Kidney (tissue), 14 donors: Measurements from ENCODE around the gene SH3RF1. TPM values are rescaled to one million over a fixed set of nuclear protein-coding genes. Genes with fewer than 3 reads are reported as not detected.
A peak's percentile ranks its signal among the peaks of the same experiment; 100 is the strongest.

ENCODE experiments used
- DNase-seq, 5 donors: peaks; one replicate each; pipeline ENCODE4 v3.0.0-alpha.2; 2013 to 2020
- FAIRE-seq: peaks from 2 replicates; lab custom pipeline; 2012; peaks lifted over from hg19 to GRCh38; lab: Jason Lieb, UNC
- H3K27ac ChIP-seq, 2 donors: one replicate each; pipeline ENCODE4 v1.7.0; 2013; ENCODE audit warnings: low read depth in 2 of 2, low read length in 2 of 2, inconsistent platforms in 1 of 2
- H3K27me3 ChIP-seq: one replicate; pipeline ENCODE4 v1.7.1; 2013; ENCODE audit warnings: low read length, inconsistent platforms; ENCODE audit not compliant: control insufficient read depth, insufficient read depth
- H3K36me3 ChIP-seq, 3 donors: one replicate each; pipeline versions ENCODE4 v1.7.0 to v1.7.1; 2013; ENCODE audit warnings: low read length in 3 of 3, control low read depth in 1 of 3, inconsistent platforms in 1 of 3; ENCODE audit not compliant: insufficient read depth in 3 of 3, control insufficient read depth in 2 of 3
- H3K4me1 ChIP-seq, 3 donors: one replicate each; pipeline versions ENCODE4 v1.7.0 to v1.7.1; 2013; ENCODE audit warnings: low read length in 3 of 3, inconsistent platforms in 1 of 3, low read depth in 1 of 3; ENCODE audit not compliant: control insufficient read depth in 2 of 3, insufficient read depth in 2 of 3
- H3K4me3 ChIP-seq, 3 donors: one replicate each; pipeline versions ENCODE4 v1.7.0 to v1.8.1; 2013; ENCODE audit warnings: low read length in 3 of 3, control low read depth in 1 of 3, inconsistent platforms in 1 of 3
- H3K9ac ChIP-seq, 3 donors: one replicate each; pipeline versions ENCODE4 v1.7.0 to v1.7.1; 2013; ENCODE audit warnings: low read length in 3 of 3, control low read depth in 1 of 3, inconsistent platforms in 1 of 3
- H3K9me3 ChIP-seq, 3 donors: one replicate each; pipeline versions ENCODE4 v1.7.0 to v1.7.1; 2013; ENCODE audit warnings: low read length in 3 of 3, control low read depth in 1 of 3, inconsistent platforms in 1 of 3; ENCODE audit not compliant: control insufficient read depth in 2 of 3, insufficient read depth in 1 of 3
- intact Hi-C: fragments of 100-400 bp; cut with DNase I; formaldehyde crosslinking; loops from one replicate; pipeline ENCODE4 v1.11.1; 2022
- polyA plus RNA-seq: library from polyadenylated mRNA; stranded (reverse); fragments of 350-450 nt; fragmentation: Illumina TruSeq; extraction: RNeasy Lipid Tissue Mini Kit (QIAGEN cat#74804); gene quantifications from one replicate; pipeline ENCODE4 v1.2.3, GENCODE V29; 2014; ENCODE audit warnings: low read depth, low replicate concordance; ENCODE audit not compliant: insufficient read depth
- total RNA-seq: library from RNA; stranded (reverse); fragmentation: NEBNext Ultra II Directional; extraction: Animal tissue kit (Norgen Biotek cat#: 25700); gene quantifications from one replicate; pipeline ENCODE4 v1.2.1, GENCODE V29; 2021
- TF ChIP-seq, protein P1 (sequence below): IDR thresholded peaks from 3 replicates; pipeline ENCODE4 v1.5.1; 2012; ENCODE audit warnings: mild to moderate bottlenecking, moderate library complexity, borderline replicate concordance; ENCODE audit not compliant: insufficient read depth; ENCODE audit errors: extremely low read depth
- donor health status: control.
- donor health status: control.
- donor health status: control.
- donor health status: control.
- donor health status: control.
- donor health status: DM: yes; HTN: yes; CAD: no.
- donor health status: Normal renal cell carcinoma (clear cell type).

SH3RF1 gene
- total and polyA plus RNA-seq, 2 donors from 2014 or later: 8.2 to 35.7 TPM

DNA sequence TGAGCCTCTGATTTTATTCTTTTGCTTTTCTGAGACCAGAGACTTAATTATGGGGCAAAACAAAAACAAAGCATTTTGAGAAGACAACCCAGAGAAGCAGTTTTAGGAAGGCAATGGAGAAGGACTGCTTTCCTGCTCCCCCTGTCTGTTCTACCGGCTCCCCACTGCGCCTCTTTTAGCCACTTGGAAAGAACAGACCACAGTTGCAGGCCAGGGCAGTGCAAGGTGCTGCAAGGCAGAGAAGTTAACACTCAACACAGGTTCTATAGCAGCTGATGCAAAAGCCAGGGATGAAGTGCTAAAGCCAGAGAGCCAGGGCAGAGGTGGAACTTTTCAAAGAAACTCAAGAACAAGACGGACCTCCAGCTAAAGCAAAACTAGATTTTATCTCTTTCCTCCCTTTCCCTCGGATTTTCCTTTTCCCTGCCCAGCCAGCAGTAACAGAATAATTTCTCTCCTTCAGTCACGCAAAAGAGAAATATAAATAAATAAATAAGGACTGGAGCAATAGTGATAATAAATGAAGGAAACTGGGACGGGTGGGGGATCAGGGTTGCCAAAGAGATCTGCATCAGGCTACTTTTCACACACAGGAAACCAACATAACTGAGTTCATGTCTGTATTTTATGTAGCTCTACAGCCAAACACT, 10.4 kb downstream of the SH3RF1 start:
- no peak for FAIRE-seq
- H3K36me3 ChIP-seq: peaks cover 0 to 7% (median 0%) of the 10 kb centered on the region in 3 donors
- TF ChIP-seq, protein P1, sequence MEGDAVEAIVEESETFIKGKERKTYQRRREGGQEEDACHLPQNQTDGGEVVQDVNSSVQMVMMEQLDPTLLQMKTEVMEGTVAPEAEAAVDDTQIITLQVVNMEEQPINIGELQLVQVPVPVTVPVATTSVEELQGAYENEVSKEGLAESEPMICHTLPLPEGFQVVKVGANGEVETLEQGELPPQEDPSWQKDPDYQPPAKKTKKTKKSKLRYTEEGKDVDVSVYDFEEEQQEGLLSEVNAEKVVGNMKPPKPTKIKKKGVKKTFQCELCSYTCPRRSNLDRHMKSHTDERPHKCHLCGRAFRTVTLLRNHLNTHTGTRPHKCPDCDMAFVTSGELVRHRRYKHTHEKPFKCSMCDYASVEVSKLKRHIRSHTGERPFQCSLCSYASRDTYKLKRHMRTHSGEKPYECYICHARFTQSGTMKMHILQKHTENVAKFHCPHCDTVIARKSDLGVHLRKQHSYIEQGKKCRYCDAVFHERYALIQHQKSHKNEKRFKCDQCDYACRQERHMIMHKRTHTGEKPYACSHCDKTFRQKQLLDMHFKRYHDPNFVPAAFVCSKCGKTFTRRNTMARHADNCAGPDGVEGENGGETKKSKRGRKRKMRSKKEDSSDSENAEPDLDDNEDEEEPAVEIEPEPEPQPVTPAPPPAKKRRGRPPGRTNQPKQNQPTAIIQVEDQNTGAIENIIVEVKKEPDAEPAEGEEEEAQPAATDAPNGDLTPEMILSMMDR: no peak
- H3K4me3 ChIP-seq: no peak overlapping the region
- intact Hi-C loops: no loop called here
- no peaks in the 10 kb centered on the region for H3K27me3 ChIP-seq
- no peak for DNase-seq
- H3K9me3 ChIP-seq: no peaks in the 10 kb centered on the region
- H3K27ac ChIP-seq: no peak overlapping the region
- peaks cover 0 to 32% (median 20%) of the 10 kb centered on the region in 3 donors for H3K4me1 ChIP-seq
- no peak overlapping the region for H3K9ac ChIP-seq

DNA sequence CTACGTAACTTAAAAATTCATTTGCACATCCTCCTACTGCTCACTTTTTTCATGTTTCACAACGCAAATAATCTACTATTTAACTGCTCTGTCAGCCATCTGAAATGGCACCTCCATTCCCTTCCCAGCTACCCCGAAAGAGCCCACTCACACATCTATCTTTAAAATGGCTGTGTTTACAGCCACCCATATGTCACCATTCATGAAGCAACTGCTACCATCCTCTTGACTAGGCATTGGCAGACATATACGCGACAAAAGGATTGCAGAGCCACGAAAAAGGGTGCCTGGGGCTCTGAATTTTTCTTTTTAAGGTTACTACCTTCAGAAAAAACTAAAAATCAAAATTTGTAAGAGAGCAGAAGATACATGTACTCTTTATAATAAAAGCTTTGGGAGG, 11.5 kb downstream of the SH3RF1 start:
- Histone ChIP-seq H3K27ac (no peak overlapping the region), H3K4me3 (no peak overlapping the region), H3K27me3 (no peaks in the 10 kb centered on the region), H3K9me3 (no peaks in the 10 kb centered on the region), H3K4me1 (peaks cover 0 to 39% (median 26%) of the 10 kb centered on the region in 3 donors), H3K36me3 (peaks cover 0 to 4% (median 0%) of the 10 kb centered on the region in 3 donors), H3K9ac (no peak overlapping the region)
- intact Hi-C loops: no loop called here
- DNase-seq (no peak), FAIRE-seq (no peak)
- TF ChIP-seq, protein P1: no peak

DNA sequence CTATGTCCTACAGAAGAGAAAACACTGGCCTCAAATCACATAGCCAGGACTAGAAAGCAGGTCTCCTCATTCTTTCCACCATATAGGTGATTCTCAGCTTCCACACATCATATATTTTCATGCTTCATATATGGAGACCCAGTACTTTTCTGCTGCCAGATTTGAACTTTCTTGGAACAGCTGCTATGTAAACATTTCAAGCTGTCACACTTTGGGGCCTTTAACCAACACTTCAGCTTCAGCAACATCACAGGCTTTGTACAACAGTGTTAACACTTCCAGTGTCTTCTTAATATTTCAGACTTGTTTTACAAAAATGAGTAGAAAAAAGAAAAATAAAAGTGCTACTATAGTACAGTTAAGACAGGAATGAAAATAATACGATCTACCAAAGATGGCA, 12.6 kb downstream of the SH3RF1 start:
- H3K36me3 ChIP-seq: no peaks in the 10 kb centered on the region
- DNase-seq (no peak), FAIRE-seq (no peak)
- H3K4me3 ChIP-seq: no peak overlapping the region
- H3K9ac ChIP-seq: peak overlapping the region in 1 of 3 donors; percentile 9
- no peaks in the 10 kb centered on the region for H3K27me3 ChIP-seq
- peaks cover under 1 to 31% (median 26%) of the 10 kb centered on the region in 3 donors for H3K4me1 ChIP-seq
- H3K9me3 ChIP-seq: no peaks in the 10 kb centered on the region
- intact Hi-C loops: no loop called here
- no peak overlapping the region for H3K27ac ChIP-seq
- TF ChIP-seq, protein P1: no peak
